Measurements from ENCODE around the gene METTL1.

GRCh38 chr12:57816001-57816854, 44.3 kb upstream of the METTL1 start:
- TF ChIP-seq CTCF (IDR thresholded peaks at IDR 0.05; ENCODE audit: borderline replicate concordance, extremely low read depth, low read length, poor library complexity, severe bottlenecking), result no peak
- TF ChIP-seq EZH2 (IDR thresholded peaks at IDR 0.05; ENCODE audit: borderline replicate concordance, low read depth, low read length, severe bottlenecking), result no peak
